ENCODE data around the gene RC3H2. TPM values are rescaled to one million over a fixed set of nuclear protein-coding genes. Genes with fewer than 3 reads are reported as not detected.
"Not testable (repeated sequence)": the region's sequence is repeated elsewhere in the genome, so short reads cannot be mapped to it uniquely, and the experiment has no call there.

Gene RC3H2
- total RNA-seq, 2 experiments from 2014 or later, result 21.5 to 24.4 TPM

GRCh38 chr9:122844137-122844536 lies 61.0 kb downstream of the RC3H2 start:
- intact Hi-C loops (cut with DNase I, micrococcal nuclease), result loop anchor here (10.0 kb wide), 2 partner anchors 141 to 381 kb away; no protein-coding TSS in a partner anchor
- ChIA-PET POLR2A (no interaction called here), CTCF (interaction anchor here (0.6 kb wide), 1 partner anchor 36 kb away, joined by 3 read pairs; no protein-coding TSS in a partner anchor)
- no peak for DNase-seq
- no peak for ATAC-seq
- peaks cover 31% of the 10 kb centered on the region for H3K4me1 Mint-ChIP-seq
- no peak overlapping the region for H3K4me3 Mint-ChIP-seq
- peaks cover 21% of the 10 kb centered on the region for H3K36me3 Mint-ChIP-seq (ENCODE audit: low read depth)
- no peaks in the 10 kb centered on the region for H3K27me3 Mint-ChIP-seq
- peaks cover 4% of the 10 kb centered on the region for H3K9me3 Mint-ChIP-seq (ENCODE audit: low read depth)
- no peak overlapping the region for H3K27ac Mint-ChIP-seq

GRCh38 chr9:122841501-122841900 lies 63.7 kb downstream of the RC3H2 start:
- H3K4me3 Mint-ChIP-seq, result no peak overlapping the region

GRCh38 chr9:122838441-122838840 lies 66.7 kb downstream of the RC3H2 start:
- H3K9me3 Mint-ChIP-seq (ENCODE audit: low read depth); POLR2A ChIA-PET; H3K27me3 Mint-ChIP-seq; H3K4me3 Mint-ChIP-seq; H3K27ac Mint-ChIP-seq; ATAC-seq; H3K36me3 Mint-ChIP-seq (ENCODE audit: low read depth); DNase-seq: not testable (repeated sequence)
- CTCF ChIA-PET, result interaction anchor here (0.6 to 1.3 kb wide), 5 partner anchors 11 to 152 kb away, joined by 3 to 4 read pairs (median 3); no protein-coding TSS in a partner anchor
- intact Hi-C loops (cut with DNase I, micrococcal nuclease), result loop anchor here in 1 of 2 experiments (10.0 kb wide), 1 partner anchor 64 kb away; no protein-coding TSS in a partner anchor
- H3K4me1 Mint-ChIP-seq, result peaks cover 11% of the 10 kb centered on the region

More at GRCh38 chr9:122841501-122841900, 63.7 kb downstream of the RC3H2 start:
- Mint-ChIP-seq H3K4me1 (peaks cover 15% of the 10 kb centered on the region), H3K36me3 (ENCODE audit: low read depth) (peaks cover 11% of the 10 kb centered on the region), H3K9me3 (ENCODE audit: low read depth) (peaks cover 4% of the 10 kb centered on the region), H3K27ac (no peak overlapping the region), H3K27me3 (no peaks in the 10 kb centered on the region)
- ChIA-PET POLR2A (no interaction called here), CTCF (interaction anchor here (0.8 to 1.1 kb wide), 2 partner anchors 13 to 1622 kb away, joined by 3 read pairs; partner anchors contain the start of gene PDCL)
- no peak for ATAC-seq
- intact Hi-C loops (cut with DNase I, micrococcal nuclease), result loop anchor here (10.0 kb wide), 2 partner anchors 143 to 383 kb away; no protein-coding TSS in a partner anchor
- no peak for DNase-seq

GRCh38 chr9:122837266-122837850 lies 67.8 kb downstream of the RC3H2 start:
- Mint-ChIP-seq H3K4me3 (no peak overlapping the region), H3K36me3 (ENCODE audit: low read depth) (no peaks in the 10 kb centered on the region), H3K9me3 (ENCODE audit: low read depth) (peaks cover 4% of the 10 kb centered on the region), H3K4me1 (peaks cover 11% of the 10 kb centered on the region), H3K27ac (no peak overlapping the region), H3K27me3 (no peaks in the 10 kb centered on the region)
- ChIA-PET POLR2A (no interaction called here), CTCF (interaction anchor here (0.7 to 1.3 kb wide), 3 partner anchors 120 to 154 kb away, joined by 3 to 4 read pairs (median 4); no protein-coding TSS in a partner anchor)
- DNase-seq, result no peak
- intact Hi-C loops (cut with DNase I, micrococcal nuclease), result loop anchor here in 1 of 2 experiments (10.0 kb wide), 1 partner anchor 63 kb away; no protein-coding TSS in a partner anchor
- ATAC-seq, result no peak

DNA sequence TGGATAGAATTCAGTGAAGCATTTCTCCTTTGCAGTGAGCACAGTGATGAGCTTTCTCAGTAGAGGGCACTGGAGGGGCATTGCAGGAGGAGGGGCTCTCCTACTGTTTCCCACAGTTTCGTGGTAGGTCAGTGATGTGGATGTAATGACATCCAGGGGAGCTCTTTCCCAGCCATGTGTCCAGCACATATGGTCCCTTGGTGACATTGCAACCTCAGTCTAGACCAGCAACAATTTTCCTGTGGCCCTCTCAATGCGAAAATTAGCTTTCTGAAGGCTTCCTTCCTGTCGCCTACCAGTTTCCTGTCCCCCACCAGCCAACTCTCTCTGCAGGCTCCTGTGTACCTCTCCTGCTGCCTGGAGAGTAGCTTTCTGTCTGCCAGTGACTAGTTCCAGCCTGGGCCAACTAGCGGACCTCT lies 69.8 kb downstream of the RC3H2 start:
- Mint-ChIP-seq H3K4me3 (peak overlapping the region; percentile 43), H3K4me1 (peaks cover 11% of the 10 kb centered on the region), H3K27ac (peak overlapping the region; percentile 79), H3K27me3 (no peaks in the 10 kb centered on the region), H3K36me3 (ENCODE audit: low read depth) (no peaks in the 10 kb centered on the region), H3K9me3 (ENCODE audit: low read depth) (peaks cover 4% of the 10 kb centered on the region)
- intact Hi-C loops (cut with DNase I, micrococcal nuclease), result loop anchor here in 1 of 2 experiments (10.0 kb wide), 1 partner anchor 61 kb away; no protein-coding TSS in a partner anchor
- DNase-seq (peak; percentile 37), ATAC-seq (peak; percentile 79)
- CTCF ChIA-PET, result interaction anchor here (0.6 to 1.5 kb wide), 7 partner anchors 12 to 737 kb away, joined by 3 to 5 read pairs (median 4); no protein-coding TSS in a partner anchor
- POLR2A ChIA-PET, result no interaction called here

GRCh38 chr9:122832194-122832593 lies 73.0 kb downstream of the RC3H2 start:
- Mint-ChIP-seq H3K27ac (peak overlapping the region; percentile 23), H3K9me3 (ENCODE audit: low read depth) (no peaks in the 10 kb centered on the region), H3K36me3 (ENCODE audit: low read depth) (no peaks in the 10 kb centered on the region), H3K4me3 (no peak overlapping the region), H3K4me1 (peaks cover 14% of the 10 kb centered on the region), H3K27me3 (no peaks in the 10 kb centered on the region)
- ChIA-PET CTCF (interaction anchor here (0.6 to 1.5 kb wide), 2 partner anchors 16 to 104 kb away, joined by 3 to 6 read pairs; no protein-coding TSS in a partner anchor), POLR2A (no interaction called here)
- ATAC-seq, result no peak
- intact Hi-C loops (cut with DNase I, micrococcal nuclease), result loop anchor here in 1 of 2 experiments (10.0 kb wide), 1 partner anchor 57 kb away; no protein-coding TSS in a partner anchor
- no peak for DNase-seq

GRCh38 chr9:122828965-122829284 lies 76.2 kb downstream of the RC3H2 start:
- peaks cover 11% of the 10 kb centered on the region for H3K36me3 Mint-ChIP-seq (ENCODE audit: low read depth)
- CTCF ChIA-PET, result interaction anchor here (1.0 to 1.4 kb wide), 4 partner anchors 14 to 112 kb away, joined by 3 to 7 read pairs (median 4); partner anchors contain the start of gene RABGAP1
- peak overlapping the region; percentile 90 for H3K27ac Mint-ChIP-seq
- intact Hi-C loops (cut with DNase I, micrococcal nuclease), result loop anchor here (1.0 to 5.0 kb wide), 10 partner anchors 76 to 736 kb away; partner anchors contain the start of genes RC3H2 (in 2 of the 2), MORN5 (in 1 of the 2), MRRF (in 1 of the 2) and NDUFA8 (in 1 of the 2)
- POLR2A ChIA-PET; ATAC-seq; H3K27me3 Mint-ChIP-seq; H3K9me3 Mint-ChIP-seq (ENCODE audit: low read depth); DNase-seq: not testable (repeated sequence)
- peak overlapping the region; percentile 92 for H3K4me3 Mint-ChIP-seq
- peaks cover 27% of the 10 kb centered on the region for H3K4me1 Mint-ChIP-seq

- POLR2A ChIA-PET, result interaction anchor here (0.5 to 0.9 kb wide), 4 partner anchors 11 to 250 kb away, joined by 3 to 5 read pairs (median 4); partner anchors contain the start of gene RABGAP1
- peaks cover 15% of the 10 kb centered on the region for H3K36me3 Mint-ChIP-seq (ENCODE audit: low read depth)
- peak overlapping the region; percentile 90 for H3K27ac Mint-ChIP-seq
- H3K27me3 Mint-ChIP-seq, result no peaks in the 10 kb centered on the region
- H3K4me1 Mint-ChIP-seq, result peaks cover 31% of the 10 kb centered on the region
- intact Hi-C loops (cut with DNase I, micrococcal nuclease), result loop anchor here (1.0 to 5.0 kb wide), 10 partner anchors 78 to 734 kb away; partner anchors contain the start of genes RC3H2 (in 2 of the 2), MORN5 (in 1 of the 2), MRRF (in 1 of the 2) and NDUFA8 (in 1 of the 2)
- ATAC-seq (peak; percentile 1), DNase-seq (peak; percentile 22)
- CTCF ChIA-PET, result interaction anchor here (0.6 to 1.4 kb wide), 6 partner anchors 11 to 362 kb away, joined by 3 to 7 read pairs (median 4); partner anchors contain the start of genes RABGAP1 and ZBTB26
- peak overlapping the region; percentile 92 for H3K4me3 Mint-ChIP-seq
- H3K9me3 Mint-ChIP-seq (ENCODE audit: low read depth), result no peaks in the 10 kb centered on the region
These were observed 77.4 kb downstream of the RC3H2 start for GRCh38 chr9:122827761-122828093.

GRCh38 chr9:122822938-122823337 lies 82.2 kb downstream of the RC3H2 start:
- CTCF ChIA-PET, result interaction anchor here (0.5 to 1.2 kb wide), 4 partner anchors 14 to 1694 kb away, joined by 3 to 4 read pairs (median 4); no protein-coding TSS in a partner anchor
- intact Hi-C loops (cut with DNase I, micrococcal nuclease), result no loop called here
- POLR2A ChIA-PET, result interaction anchor here (0.6 kb wide), 1 partner anchor 751 kb away, joined by 12 read pairs; no protein-coding TSS in a partner anchor
- Mint-ChIP-seq H3K36me3 (ENCODE audit: low read depth) (peaks cover 33% of the 10 kb centered on the region), H3K4me3 (no peak overlapping the region), H3K9me3 (ENCODE audit: low read depth) (no peaks in the 10 kb centered on the region), H3K27ac (peak overlapping the region; percentile 2), H3K4me1 (peaks cover 50% of the 10 kb centered on the region), H3K27me3 (no peaks in the 10 kb centered on the region)
- ATAC-seq (no peak), DNase-seq (no peak)

GRCh38 chr9:122822056-122822455 lies 83.1 kb downstream of the RC3H2 start:
- Mint-ChIP-seq H3K4me1 (peaks cover 48% of the 10 kb centered on the region), H3K9me3 (ENCODE audit: low read depth) (no peaks in the 10 kb centered on the region), H3K27me3 (no peaks in the 10 kb centered on the region), H3K36me3 (ENCODE audit: low read depth) (peaks cover 36% of the 10 kb centered on the region), H3K4me3 (no peak overlapping the region), H3K27ac (peak overlapping the region; percentile 13)
- ChIA-PET CTCF (no interaction called here), POLR2A (no interaction called here)
- DNase-seq (no peak), ATAC-seq (no peak)
- intact Hi-C loops (cut with DNase I, micrococcal nuclease), result no loop called here

DNA sequence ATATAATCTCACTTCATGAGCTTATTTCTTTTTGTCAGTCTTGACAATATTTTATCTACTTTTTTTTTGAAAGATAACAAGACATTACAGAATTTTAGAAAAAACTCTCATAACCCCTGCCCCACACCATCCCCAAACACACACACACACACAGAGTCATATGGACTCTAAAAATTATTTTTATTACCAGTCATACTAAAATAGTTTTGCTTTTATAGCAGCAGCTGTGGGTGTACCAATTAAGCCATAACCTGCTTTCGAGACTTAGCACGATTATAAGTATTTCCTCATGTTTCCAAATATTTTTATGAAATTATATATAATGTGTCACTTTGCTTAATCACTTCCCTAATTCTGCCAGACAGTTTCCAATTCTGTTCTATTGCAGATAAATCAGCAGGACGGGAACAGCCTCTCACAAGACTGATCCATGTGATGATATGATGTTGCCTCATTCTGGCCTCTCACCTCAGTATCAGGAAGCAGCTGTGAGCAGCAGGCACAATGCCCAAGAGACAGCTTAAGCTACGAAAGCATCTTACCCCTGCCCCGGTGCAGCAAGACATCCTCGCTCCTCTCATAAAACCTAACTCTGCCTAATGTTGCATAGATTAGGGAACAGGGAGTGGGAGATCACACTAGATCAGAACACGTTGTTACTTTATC lies 83.7 kb downstream of the RC3H2 start:
- CTCF ChIA-PET, result interaction anchor here (0.6 kb wide), 1 partner anchor 532 kb away, joined by 3 read pairs; no protein-coding TSS in a partner anchor
- Mint-ChIP-seq H3K4me1 (peaks cover 48% of the 10 kb centered on the region), H3K36me3 (ENCODE audit: low read depth) (peaks cover 39% of the 10 kb centered on the region), H3K27me3 (no peaks in the 10 kb centered on the region), H3K4me3 (no peak overlapping the region), H3K9me3 (ENCODE audit: low read depth) (no peaks in the 10 kb centered on the region), H3K27ac (peak overlapping the region; percentile 13)
- POLR2A ChIA-PET, result interaction anchor here (0.6 to 0.7 kb wide), 2 partner anchors 77 to 108 kb away, joined by 3 read pairs; no protein-coding TSS in a partner anchor
- DNase-seq (no peak), ATAC-seq (no peak)
- intact Hi-C loops (cut with DNase I, micrococcal nuclease), result no loop called here

All from activated CD4-positive, alpha-beta T cell treated with anti-CD3 and anti-CD28 coated beads for 36 hours (primary cell).